Erythroblast (primary cell): Measurements from ENCODE around the gene MYO1H.
"Not testable (repeated sequence)": the region's sequence is repeated elsewhere in the genome, so short reads cannot be mapped to it uniquely, and the experiment has no call there.

Experiments
- DNase-seq, 2 experiments: peaks; one replicate each; lab custom pipeline; 2025; lab: John Stamatoyannopoulos, UW
- GATA1 ChIP-seq: IDR thresholded peaks from 2 replicates; pipeline ENCODE4 v1.6.1; 2011; ENCODE audit warnings: low read depth, mild to moderate bottlenecking, control low read depth, low read length, moderate library complexity
- POLR2A ChIP-seq: IDR thresholded peaks from 2 replicates; pipeline ENCODE4 v1.6.1; 2011; ENCODE audit warnings: mild to moderate bottlenecking, low read length

MYO1H gene

DNA sequence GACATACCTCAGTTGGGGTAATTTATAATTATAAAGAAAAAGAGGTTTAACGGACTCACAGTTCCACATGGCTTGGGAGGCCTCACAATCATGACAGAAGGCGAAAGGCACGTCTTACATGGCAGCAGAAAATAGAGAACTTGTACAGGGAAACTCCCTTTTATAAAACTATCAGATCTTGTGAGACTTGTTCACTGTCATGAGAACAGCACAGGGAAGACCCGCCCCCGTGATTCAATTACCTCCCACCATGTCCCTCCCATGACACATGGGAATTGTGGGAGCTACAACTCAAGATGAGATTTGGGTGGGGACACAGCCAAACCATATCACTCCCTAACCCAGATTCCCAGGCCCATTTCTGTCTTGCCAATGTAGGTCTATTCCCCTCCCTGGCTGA is 22.1 kb downstream of the MYO1H start:
- TF ChIP-seq GATA1: no peak
- no peak for TF ChIP-seq POLR2A
- no peak for DNase-seq

- TF ChIP-seq POLR2A: no peak
- no peak for TF ChIP-seq GATA1
These were observed 29.5 kb downstream of the MYO1H start for GRCh38 chr12:109377139-109377685.

GRCh38 chr12:109378569-109378968 is 30.9 kb downstream of the MYO1H start:
- DNase-seq: no peak
- no peak for TF ChIP-seq GATA1
- TF ChIP-seq POLR2A: no peak

More at GRCh38 chr12:109377139-109377685, 29.5 kb downstream of the MYO1H start:
- no peak for DNase-seq

DNA sequence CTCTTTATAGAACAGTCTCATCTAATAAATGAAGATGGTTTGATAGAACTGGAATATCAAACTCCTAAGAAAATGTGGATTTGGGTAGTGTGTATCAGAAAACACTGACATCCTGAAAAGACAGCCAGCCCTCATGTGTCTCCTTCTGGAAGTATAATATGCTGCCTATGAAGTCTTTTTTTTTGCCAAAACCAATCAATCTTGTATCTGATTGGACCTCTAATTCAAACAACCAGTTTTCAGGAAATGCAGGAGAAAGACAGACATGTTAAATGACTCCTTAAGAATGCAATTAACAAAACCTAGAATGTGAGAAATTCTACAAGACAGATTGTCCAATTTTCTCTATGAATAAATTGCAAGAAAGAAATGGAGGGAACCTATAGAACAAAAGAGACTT is 34.3 kb downstream of the MYO1H start:
- TF ChIP-seq GATA1 (no peak), POLR2A (no peak)
- DNase-seq: no peak

DNA sequence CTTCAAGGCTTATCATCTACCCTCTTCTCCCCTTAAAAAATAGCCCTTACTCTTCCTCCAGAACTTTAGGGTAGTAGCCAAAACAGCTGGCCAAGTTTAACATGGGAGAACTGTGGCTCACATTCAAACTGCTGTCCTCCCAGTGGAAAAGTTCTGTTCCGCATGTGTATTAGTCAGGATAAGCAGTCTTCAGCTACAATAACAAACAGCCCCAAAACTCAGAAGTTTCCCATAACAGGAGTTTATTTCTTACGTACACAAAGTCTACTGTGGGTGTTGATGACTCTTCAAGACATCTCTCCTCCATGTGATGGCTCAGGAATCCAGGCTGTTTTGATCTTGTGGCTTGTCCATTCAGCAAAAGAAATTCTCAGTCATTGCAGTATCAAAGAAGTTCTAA is 35.5 kb downstream of the MYO1H start:
- no peak for DNase-seq

GRCh38 chr12:109385339-109386058 is 37.8 kb downstream of the MYO1H start:
- DNase-seq: peak; percentile 18 to 45
- no peak for TF ChIP-seq POLR2A
- no peak for TF ChIP-seq GATA1

More for the DNA sequence above, 35.5 kb downstream of the MYO1H start:
- no peak for TF ChIP-seq POLR2A
- TF ChIP-seq GATA1: no peak

GRCh38 chr12:109386059-109386433 is 38.3 kb downstream of the MYO1H start:
- TF ChIP-seq GATA1: no peak
- DNase-seq: no peak

GRCh38 chr12:109387425-109388166 is 39.9 kb downstream of the MYO1H start:
- DNase-seq: peak; percentile 39 to 45
- no peak for TF ChIP-seq POLR2A
- no peak for TF ChIP-seq GATA1

GRCh38 chr12:109388167-109388563 is 40.5 kb downstream of the MYO1H start:
- no peak for TF ChIP-seq GATA1
- TF ChIP-seq POLR2A: no peak
- no peak for DNase-seq

DNA sequence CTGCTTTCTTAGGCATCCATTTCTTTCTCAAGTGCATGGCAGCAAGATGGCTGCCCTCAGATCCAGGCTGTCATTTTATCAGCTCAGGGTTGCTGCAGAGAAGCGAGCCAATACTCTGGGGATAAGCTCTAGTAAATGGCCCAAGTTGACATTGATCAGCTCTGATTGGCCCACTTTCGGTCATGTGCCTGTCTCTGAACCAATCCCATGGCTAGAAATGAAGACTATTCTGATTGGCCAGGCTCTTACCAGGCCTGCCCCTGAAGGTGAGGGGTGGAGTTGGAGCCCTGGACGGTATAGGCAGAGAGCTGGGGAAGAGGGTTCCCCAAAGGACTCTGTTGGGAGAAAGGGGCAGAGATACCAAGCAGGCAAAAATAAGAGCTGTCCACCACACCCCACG is 41.4 kb downstream of the MYO1H start:
- TF ChIP-seq POLR2A: no peak
- TF ChIP-seq GATA1: no peak
- peak in 1 of 2 experiments; percentile 7 for DNase-seq

DNA sequence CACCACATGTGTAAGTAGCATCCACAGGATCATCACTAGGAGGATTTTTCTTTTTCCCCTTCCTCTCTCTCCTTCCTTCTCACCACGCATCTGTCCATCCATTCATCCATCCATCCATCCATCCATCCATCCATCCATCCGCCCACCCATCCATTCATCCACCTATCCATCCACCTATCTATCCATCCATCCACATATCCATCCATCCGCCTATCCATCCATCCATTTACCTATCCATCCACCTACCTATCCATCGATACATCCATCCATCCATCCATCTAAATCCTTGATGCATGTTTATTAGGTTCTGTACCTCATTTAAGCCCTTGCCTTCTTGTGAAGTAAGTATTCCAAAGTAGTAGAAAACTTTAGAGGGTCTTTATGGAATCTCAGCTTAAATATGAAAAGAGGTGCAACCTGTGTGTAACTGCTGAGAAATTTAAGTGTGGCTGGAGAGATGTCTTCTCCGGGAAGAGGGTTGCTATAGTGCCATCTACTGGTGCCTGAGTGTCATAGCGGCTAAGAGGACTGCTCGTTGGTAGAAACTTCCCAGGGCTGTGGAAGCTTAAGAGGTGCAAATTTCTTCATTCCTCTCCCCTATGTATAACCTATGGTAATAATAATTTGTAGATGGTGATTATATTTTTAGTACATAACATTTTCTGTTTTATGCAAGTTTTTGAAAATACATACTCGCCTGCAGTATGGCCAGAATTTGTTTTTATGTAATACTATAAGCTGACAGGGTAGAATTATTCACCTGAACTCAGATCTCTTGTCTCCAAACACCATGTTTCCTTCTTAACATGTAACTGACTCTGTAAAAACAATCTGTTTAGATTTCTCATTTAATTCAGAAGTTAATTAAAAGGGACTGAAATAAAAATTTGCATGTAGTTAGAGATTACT is 46.0 kb downstream of the MYO1H start:
- TF ChIP-seq GATA1: no peak
- no peak for TF ChIP-seq POLR2A
- peak; percentile 49 to 73 for DNase-seq

GRCh38 chr12:109394891-109395290 is 47.2 kb downstream of the MYO1H start:
- TF ChIP-seq GATA1 (no peak), POLR2A (no peak)
- no peak for DNase-seq

- not testable (repeated sequence) for DNase-seq
These were observed 57.1 kb downstream of the MYO1H start for GRCh38 chr12:109404841-109405240.

GRCh38 chr12:109406147-109406546 is 58.4 kb downstream of the MYO1H start:
- not testable (repeated sequence) for DNase-seq
